Measurements from ENCODE around the gene PABPN1. TPM values are rescaled to one million over a fixed set of nuclear protein-coding genes. Genes with fewer than 3 reads are reported as not detected.
"Not testable (repeated sequence)": the region's sequence is repeated elsewhere in the genome, so short reads cannot be mapped to it uniquely, and the experiment has no call there.

Gene PABPN1, protein sequence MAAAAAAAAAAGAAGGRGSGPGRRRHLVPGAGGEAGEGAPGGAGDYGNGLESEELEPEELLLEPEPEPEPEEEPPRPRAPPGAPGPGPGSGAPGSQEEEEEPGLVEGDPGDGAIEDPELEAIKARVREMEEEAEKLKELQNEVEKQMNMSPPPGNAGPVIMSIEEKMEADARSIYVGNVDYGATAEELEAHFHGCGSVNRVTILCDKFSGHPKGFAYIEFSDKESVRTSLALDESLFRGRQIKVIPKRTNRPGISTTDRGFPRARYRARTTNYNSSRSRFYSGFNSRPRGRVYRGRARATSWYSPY
- total RNA-seq = 100 to 1,000 TPM in 3 of 4 donors, 10 to 100 TPM in 1; 79.3 to 149 (median 116) TPM

DNA sequence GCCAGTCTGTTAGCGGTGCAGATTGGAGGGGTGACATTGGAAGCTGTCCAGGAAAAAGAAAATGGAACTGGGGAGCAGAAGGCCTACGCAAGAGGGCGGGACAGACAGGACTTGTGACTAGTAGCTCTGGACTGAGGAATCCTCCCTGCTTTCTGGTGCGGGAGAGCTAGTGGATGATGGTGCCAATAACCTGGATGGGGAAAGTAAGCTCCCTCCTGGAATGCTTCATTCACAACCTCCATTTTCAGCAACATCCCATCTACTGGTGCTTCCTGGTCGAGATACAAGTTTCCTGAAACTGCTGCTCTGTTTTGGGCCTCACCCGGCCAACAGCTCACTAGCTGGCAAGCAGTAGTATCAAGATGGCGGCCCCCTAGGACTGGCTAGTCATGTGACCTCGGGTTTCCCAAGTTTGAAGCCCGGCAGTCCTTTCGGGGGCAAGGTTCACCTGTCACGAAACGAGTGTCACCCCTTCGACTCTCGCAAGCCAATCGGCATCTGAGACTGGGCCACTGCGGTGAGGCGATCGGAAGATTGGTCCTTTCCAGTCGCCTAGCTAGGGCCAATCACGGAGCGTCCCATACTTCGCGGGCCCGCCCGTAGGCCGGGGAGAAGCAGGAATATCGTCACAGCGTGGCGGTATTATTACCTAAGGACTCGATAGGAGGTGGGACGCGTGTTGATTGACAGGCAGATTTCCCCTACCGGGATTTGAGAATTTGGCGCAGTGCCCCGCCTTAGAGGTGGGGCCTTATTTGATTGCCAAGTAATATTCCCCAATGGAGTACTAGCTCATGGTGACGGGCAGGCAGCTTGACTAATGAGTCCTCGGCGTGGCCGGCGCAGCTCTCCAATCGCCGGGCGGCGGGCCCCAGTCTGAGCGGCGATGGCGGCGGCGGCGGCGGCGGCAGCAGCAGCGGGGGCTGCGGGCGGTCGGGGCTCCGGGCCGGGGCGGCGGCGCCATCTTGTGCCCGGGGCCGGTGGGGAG is at the start of gene PABPN1:
Gene PABPN1 (plus strand): TSS at position 874 of the 988 bp plus-strand sequence. CDS start 13 bp downstream, at position 887.
- TF ChIP-seq CTCF (IDR thresholded peaks at IDR 0.05) (peak in 1 of 6 experiments; percentile 2), POLR2A (IDR thresholded peaks at IDR 0.05) (peak; percentile 35 to 36)
- Histone ChIP-seq H3K27me3 (no peaks in the 10 kb centered on the region), H3K4me1 (peaks cover 0 to 20% (median 11%) of the 10 kb centered on the region in 4 donors), H3K36me3 (peaks cover 0 to 34% (median 0%) of the 10 kb centered on the region in 3 donors), H3K9me3 (no peaks in the 10 kb centered on the region), H3K27ac (peak within 1 kb of the TSS; percentile 94 to 99 (median 96)), H3K4me3 (peak within 1 kb of the TSS; percentile 94 to 100 (median 98))
- DNase-seq = peak; percentile 98 to 100 (median 98)

DNA sequence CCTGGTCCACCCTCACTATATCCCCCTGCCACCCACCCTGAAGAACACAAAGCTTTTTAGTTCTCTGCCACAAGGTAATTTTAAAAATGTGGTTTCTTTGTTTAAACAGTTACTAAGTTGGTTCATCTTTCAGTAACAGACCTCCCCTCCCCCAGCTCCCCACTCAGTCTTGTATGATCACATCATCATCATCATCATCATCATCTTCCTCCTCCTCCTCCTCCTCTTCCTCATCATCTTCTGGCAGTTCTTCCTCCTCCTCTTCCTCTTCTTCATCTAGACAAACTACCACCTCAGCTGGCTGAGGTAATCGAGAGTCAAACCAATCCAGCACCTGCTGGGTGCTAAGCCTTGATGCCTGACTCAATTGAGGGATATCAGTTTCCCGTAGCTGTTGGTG is 45.8 kb upstream of the PABPN1 start:
- Histone ChIP-seq H3K4me3 (no peak overlapping the region), H3K27me3 (no peaks in the 10 kb centered on the region), H3K9me3 (no peaks in the 10 kb centered on the region), H3K36me3 (peaks cover 0 to 9% (median 0%) of the 10 kb centered on the region in 3 donors), H3K4me1 (no peaks in the 10 kb centered on the region), H3K27ac (no peak overlapping the region)
- DNase-seq = no peak
- TF ChIP-seq POLR2A (IDR thresholded peaks at IDR 0.05) (no peak), CTCF (IDR thresholded peaks at IDR 0.05) (no peak)

- TF ChIP-seq POLR2A (IDR thresholded peaks at IDR 0.05) (no peak), CTCF (IDR thresholded peaks at IDR 0.05) (no peak)
- Histone ChIP-seq H3K4me3 (no peak overlapping the region), H3K27me3 (no peaks in the 10 kb centered on the region), H3K36me3 (peaks cover 0 to 9% (median 0%) of the 10 kb centered on the region in 3 donors), H3K27ac (no peak overlapping the region), H3K4me1 (no peaks in the 10 kb centered on the region), H3K9me3 (no peaks in the 10 kb centered on the region)
- DNase-seq = no peak
Measured at GRCh38 chr14:23277189-23277588, 44.1 kb upstream of the PABPN1 start.

- not testable (repeated sequence) for H3K9me3 ChIP-seq, H3K36me3 ChIP-seq, H3K4me3 ChIP-seq, H3K27ac ChIP-seq, H3K4me1 ChIP-seq, DNase-seq, H3K27me3 ChIP-seq
Measured at GRCh38 chr14:23277928-23278327, 43.3 kb upstream of the PABPN1 start.

- H3K36me3 ChIP-seq = peaks cover 0 to 7% (median 0%) of the 10 kb centered on the region in 3 donors
- H3K27me3 ChIP-seq = no peaks in the 10 kb centered on the region
- no peak for DNase-seq
- H3K27ac ChIP-seq = no peak overlapping the region
- H3K4me1 ChIP-seq = peaks cover 0 to 7% (median 0%) of the 10 kb centered on the region in 4 donors
- H3K9me3 ChIP-seq = no peaks in the 10 kb centered on the region
- H3K4me3 ChIP-seq = no peak overlapping the region
- TF ChIP-seq POLR2A (IDR thresholded peaks at IDR 0.05) (no peak), CTCF (IDR thresholded peaks at IDR 0.05) (no peak)
Measured at GRCh38 chr14:23281247-23281646, 40.0 kb upstream of the PABPN1 start.

Measured in Peyer's patch (tissue), 4 donors.